ENCODE data around the gene TAS1R3.

DNA sequence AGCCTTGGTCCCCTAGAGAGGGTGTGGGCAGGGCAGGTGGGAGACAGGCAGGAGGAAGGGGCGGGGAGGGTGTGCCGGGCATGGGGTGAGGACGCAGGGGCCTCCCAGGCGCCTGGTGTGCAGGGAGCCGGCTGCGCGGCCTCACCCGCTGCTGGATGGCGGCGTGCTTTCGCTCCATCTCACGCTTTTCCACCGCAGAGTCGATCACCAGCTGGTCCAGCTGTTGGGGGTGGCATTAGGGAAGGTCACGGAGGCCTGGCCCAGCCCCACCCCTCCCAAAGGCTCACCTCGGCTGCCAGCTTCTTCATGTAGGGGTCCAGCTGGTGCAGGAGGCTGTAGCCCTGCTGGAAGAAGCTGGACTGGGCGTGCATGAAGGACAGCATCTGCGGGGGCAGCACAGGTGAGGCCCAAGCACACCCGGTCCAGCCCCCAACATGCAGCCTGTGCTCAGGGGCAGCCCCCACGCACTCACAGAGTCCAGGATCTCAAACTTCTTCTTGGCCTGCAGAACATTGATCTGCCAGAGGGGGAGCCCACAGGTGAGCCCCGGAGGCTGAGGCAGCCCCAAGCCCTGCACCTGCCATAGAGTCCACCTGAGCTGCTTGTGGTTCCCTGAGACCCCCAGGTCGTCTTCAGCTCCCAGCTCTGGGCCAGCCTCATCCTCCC lies 31.3 kb upstream of the TAS1R3 start:
- no peak for TF ChIP-seq POLR2A (IDR thresholded peaks at IDR 0.05; ENCODE audit: low read length)
- no peak for TF ChIP-seq GATA1 (IDR thresholded peaks at IDR 0.05; ENCODE audit: low read depth, low read length)

Data from erythroblast (primary cell).